ENCODE data around the gene GNRH2.
"Not testable (repeated sequence)": the region's sequence is repeated elsewhere in the genome, so short reads cannot be mapped to it uniquely, and the experiment has no call there.

Gene GNRH2

GRCh38 chr20:3021777-3022176 lies 21.6 kb upstream of the GNRH2 start:
- Histone ChIP-seq H3K4me3 (ENCODE audit: low read depth, low read length) (no peak overlapping the region), H3K27ac (ENCODE audit: extremely low read depth, low read depth, low read length) (no peak overlapping the region), H3K4me1 (ENCODE audit: control insufficient read depth, insufficient read depth, low read length) (no peaks in the 10 kb centered on the region), H3K36me3 (ENCODE audit: control insufficient read depth in 2 of 2, insufficient read depth in 1 of 2, low read length in 2 of 2) (peaks cover 26 to 68% of the 10 kb centered on the region in 2 experiments), H3K9me3 (ENCODE audit: control insufficient read depth, insufficient read depth, low read depth, low read length) (no peaks in the 10 kb centered on the region)
- ChIA-PET POLR2A (no interaction called here), CTCF (no interaction called here)
- TF ChIP-seq ZNF585B (tag by site-specific recombination; IDR thresholded peaks at IDR 0.05) (no peak), ZBTB21 (tag by site-specific recombination; IDR thresholded peaks at IDR 0.05) (no peak), GLIS2 (tag by site-specific recombination; IDR thresholded peaks at IDR 0.05) (no peak), ZNF561 (tag by site-specific recombination; IDR thresholded peaks at IDR 0.05; ENCODE audit: borderline replicate concordance) (no peak), KLF16 (tag by site-specific recombination; IDR thresholded peaks at IDR 0.05) (no peak), FEZF1 (tag by site-specific recombination; IDR thresholded peaks at IDR 0.05) (no peak), ZNF138 (tag by site-specific recombination; IDR thresholded peaks at IDR 0.05; ENCODE audit: borderline replicate concordance) (no peak), ZBTB17 (tag by site-specific recombination; IDR thresholded peaks at IDR 0.05) (no peak), ZNF19 (tag by site-specific recombination; IDR thresholded peaks at IDR 0.05; ENCODE audit: low read depth) (no peak), ZNF391 (tag by site-specific recombination; IDR thresholded peaks at IDR 0.05; ENCODE audit: borderline replicate concordance, low read depth) (no peak), ZNF670 (tag by site-specific recombination; IDR thresholded peaks at IDR 0.05; ENCODE audit: low read depth) (no peak), ZNF704 (tag by site-specific recombination; IDR thresholded peaks at IDR 0.05) (no peak), ZNF701 (tag by site-specific recombination; IDR thresholded peaks at IDR 0.05) (no peak), KLF8 (tag by site-specific recombination; IDR thresholded peaks at IDR 0.05) (no peak), ZNF660 (tag by site-specific recombination; IDR thresholded peaks at IDR 0.05) (no peak), ZNF645 (tag by site-specific recombination; IDR thresholded peaks at IDR 0.05) (no peak), ZNF324 (tag by site-specific recombination; IDR thresholded peaks at IDR 0.05) (no peak), ZNF629 (tag by site-specific recombination; IDR thresholded peaks at IDR 0.05) (no peak), ZBTB44 (tag by site-specific recombination; IDR thresholded peaks at IDR 0.05) (no peak), MEIS1 (CRISPR knock-in tag; IDR thresholded peaks at IDR 0.05; ENCODE audit: borderline replicate concordance) (no peak)

- H3K4me3 ChIP-seq (ENCODE audit: low read depth, low read length); CTCF ChIA-PET; H3K4me1 ChIP-seq (ENCODE audit: control insufficient read depth, insufficient read depth, low read length); H3K27ac ChIP-seq (ENCODE audit: extremely low read depth, low read depth, low read length); POLR2A ChIA-PET; H3K9me3 ChIP-seq (ENCODE audit: control insufficient read depth, insufficient read depth, low read depth, low read length): not testable (repeated sequence)
- peaks cover 24 to 69% of the 10 kb centered on the region in 2 experiments for H3K36me3 ChIP-seq (ENCODE audit: control insufficient read depth in 2 of 2, insufficient read depth in 1 of 2, low read length in 2 of 2)
Observed at GRCh38 chr20:3022559-3023490, 20.6 kb upstream of the GNRH2 start.

All from HEK293 (cell line).